GM10266 (cell line): Measurements from ENCODE around the gene UBE2O.

ENCODE experiments used
- DNase-seq: peaks from one replicate; pipeline ENCODE4 v3.0.0; 2012; ENCODE audit errors: extremely low spot score
- CTCF ChIP-seq: IDR thresholded peaks from 2 replicates; pipeline ENCODE4 v1.5.1; 2012; ENCODE audit warnings: mild to moderate bottlenecking, low read depth; ENCODE audit not compliant: control insufficient read depth, insufficient read depth; ENCODE audit errors: missing control alignments

Gene UBE2O

DNA sequence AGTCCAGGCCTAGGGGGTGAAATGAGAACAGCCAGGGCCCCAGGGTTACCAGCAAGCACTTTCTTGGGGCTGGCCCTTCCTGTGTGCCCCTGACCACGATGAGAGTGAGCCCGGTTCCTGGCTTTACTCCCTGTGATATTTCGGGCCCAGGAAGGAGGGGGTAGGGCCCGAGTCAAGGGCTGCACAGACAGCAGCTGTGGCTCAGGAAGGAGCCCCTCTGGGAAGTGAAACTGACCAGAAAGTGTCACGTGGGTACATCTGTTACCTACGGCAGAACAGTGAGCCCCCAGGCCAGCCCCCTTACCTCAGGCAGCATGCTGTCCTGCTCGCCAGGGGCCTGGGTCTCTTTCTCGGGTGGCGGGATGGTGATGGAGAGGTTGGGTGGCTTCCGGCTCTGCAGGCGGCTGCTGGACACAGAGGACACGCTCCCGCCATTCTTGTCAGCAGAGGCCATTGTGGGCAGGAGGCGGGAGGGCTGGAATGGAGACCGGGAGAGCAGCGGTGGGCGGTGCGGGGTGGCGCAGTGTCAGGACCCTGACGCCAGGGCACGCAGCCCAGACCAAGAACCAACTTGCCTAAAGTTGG, 28.2 kb upstream of the UBE2O start:
- DNase-seq: peak; percentile 81
- no peak for TF ChIP-seq CTCF

DNA sequence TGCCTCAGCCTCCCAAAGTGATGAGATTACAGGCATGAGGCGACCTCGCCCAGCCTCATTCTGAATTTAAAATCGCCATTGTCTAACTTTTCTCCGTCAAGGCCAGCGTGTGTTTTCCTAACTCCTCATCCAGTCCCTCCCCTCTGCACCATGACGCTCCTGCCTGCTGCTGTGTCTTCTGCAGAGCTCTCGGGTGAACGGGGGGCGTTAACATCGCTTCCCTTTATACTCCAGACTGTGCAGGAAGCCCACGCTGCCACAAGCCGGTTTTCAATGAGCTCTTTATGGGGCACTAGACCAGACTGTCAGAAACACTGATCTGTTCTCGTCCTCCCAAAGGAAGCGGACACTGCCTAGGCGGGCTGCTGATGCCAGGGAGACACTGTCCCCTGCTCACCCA, 27.7 kb upstream of the UBE2O start:
- peak; percentile 60 for DNase-seq
- no peak for TF ChIP-seq CTCF

GRCh38 chr17:76479515-76480060, 26.6 kb upstream of the UBE2O start:
- TF ChIP-seq CTCF: no peak
- no peak for DNase-seq

- TF ChIP-seq CTCF: no peak
- no peak for DNase-seq
Measured at GRCh38 chr17:76478730-76479514, 26.0 kb upstream of the UBE2O start.

DNA sequence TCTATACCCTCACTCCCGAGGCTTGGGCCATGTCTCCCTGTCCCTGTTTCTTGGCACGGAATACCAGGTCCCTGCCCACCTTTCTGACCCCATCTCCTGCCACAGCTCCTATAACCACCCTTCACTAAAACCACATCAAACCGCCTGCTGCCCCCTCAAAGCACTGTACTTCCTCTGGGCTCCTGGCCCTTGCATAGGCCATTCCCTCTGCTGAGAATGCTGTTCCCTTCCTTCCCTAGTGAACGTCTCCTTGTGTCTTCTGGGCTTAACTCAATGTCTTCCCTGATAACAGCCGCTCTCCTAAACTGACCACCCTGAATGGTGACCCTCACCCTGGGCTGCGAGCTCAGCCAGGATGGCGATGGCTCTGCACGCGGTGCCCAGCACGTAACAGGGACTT, 25.1 kb upstream of the UBE2O start:
- DNase-seq: no peak
- no peak for TF ChIP-seq CTCF

DNA sequence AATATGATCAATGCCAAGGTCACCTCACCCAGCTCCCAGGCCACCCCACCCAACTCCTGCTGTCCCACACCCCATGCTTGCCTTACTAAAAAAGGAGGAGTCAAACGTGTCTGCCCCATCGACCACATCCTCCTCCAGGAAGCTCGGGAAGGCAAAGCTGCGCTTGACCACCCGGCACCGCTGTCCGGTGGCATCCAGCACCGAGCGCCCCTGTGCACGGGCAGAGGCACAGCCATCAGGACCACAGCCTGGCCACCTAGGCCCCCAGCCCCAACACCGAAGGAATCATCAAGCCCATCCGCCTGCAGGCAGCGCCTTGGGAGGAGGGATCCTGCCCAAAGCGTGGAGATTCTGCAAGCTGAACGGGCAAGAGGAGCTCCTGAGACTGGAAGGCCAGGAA, 24.6 kb upstream of the UBE2O start:
- no peak for TF ChIP-seq CTCF
- no peak for DNase-seq

DNA sequence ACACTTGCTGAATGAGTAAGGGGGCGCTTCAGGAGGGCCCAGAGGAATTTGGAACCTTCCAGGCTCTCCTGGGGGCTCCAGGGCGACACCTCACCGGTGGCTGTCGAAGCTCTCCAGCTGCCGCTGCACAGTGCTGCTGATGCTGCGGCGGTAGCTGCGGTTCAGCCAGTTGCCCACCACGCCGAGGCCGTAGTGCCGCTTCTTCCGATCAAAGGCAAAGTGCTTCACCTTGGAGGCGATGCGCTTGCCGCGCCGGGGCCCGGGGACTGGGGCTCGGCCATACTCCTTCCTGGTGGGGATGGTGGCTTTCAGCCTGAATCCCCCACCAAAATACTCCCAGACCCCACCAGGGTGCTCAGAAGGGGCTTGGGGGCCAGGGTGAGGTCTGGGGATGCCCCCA, 23.8 kb upstream of the UBE2O start:
- no peak for DNase-seq
- no peak for TF ChIP-seq CTCF
